ENCODE data around the gene EMC9. TPM values are rescaled to one million over a fixed set of nuclear protein-coding genes. Genes with fewer than 3 reads are reported as not detected.

The EMC9 gene
- total RNA-seq, 1 experiment from 2014 or later, result 49.2 TPM

- Mint-ChIP-seq H3K4me1 (ENCODE audit: insufficient read depth, unreplicated experiment) (peaks cover 19% of the 10 kb centered on the region), H3K4me3 (ENCODE audit: unreplicated experiment) (peak within 1 kb of the TSS; percentile 97), H3K27me3 (ENCODE audit: insufficient read depth, unreplicated experiment) (no peaks in the 10 kb centered on the region), H3K36me3 (ENCODE audit: insufficient read depth, unreplicated experiment) (peaks cover 12% of the 10 kb centered on the region), H3K27ac (ENCODE audit: low read depth, unreplicated experiment) (peak within 1 kb of the TSS; percentile 92), H3K9me3 (ENCODE audit: unreplicated experiment) (no peaks in the 10 kb centered on the region)
- TSS peak; percentile 71 for BruUV-seq (replicated peaks)
- no peak for TF ChIP-seq CTCF (IDR thresholded peaks at IDR 0.05; ENCODE audit: unreplicated experiment)
- CTCF ChIA-PET, result interaction anchor here (0.6 to 11.2 kb wide), 18 partner anchors 12 to 1152 kb away, joined by 3 to 272 read pairs (median 4); partner anchors contain the start of genes DCAF11, DHRS4, EMC9 and NRL
- peak; percentile 97 for DNase-seq (ENCODE audit: unreplicated experiment)
- intact Hi-C loops (cut with micrococcal nuclease), result loop anchor here (2.0 to 5.0 kb wide), 4 partner anchors 15 to 527 kb away; partner anchors contain the start of genes AP1G2, IRF9, PSME2 and RNF31
- POLR2A ChIA-PET, result interaction anchor here (0.6 to 6.4 kb wide), 12 partner anchors 8 to 556 kb away, joined by 3 to 90 read pairs (median 4); partner anchors contain the start of genes DCAF11, DHRS4L2, EMC9 and NRL
These were observed 47.2 kb downstream of the EMC9 start, which contains the start of gene PCK2 for GRCh38 chr14:24093901-24094840. Gene PCK2 (plus strand): TSS chr14:24094311. CDS start chr14:24094406, 95 bp downstream.

DNA sequence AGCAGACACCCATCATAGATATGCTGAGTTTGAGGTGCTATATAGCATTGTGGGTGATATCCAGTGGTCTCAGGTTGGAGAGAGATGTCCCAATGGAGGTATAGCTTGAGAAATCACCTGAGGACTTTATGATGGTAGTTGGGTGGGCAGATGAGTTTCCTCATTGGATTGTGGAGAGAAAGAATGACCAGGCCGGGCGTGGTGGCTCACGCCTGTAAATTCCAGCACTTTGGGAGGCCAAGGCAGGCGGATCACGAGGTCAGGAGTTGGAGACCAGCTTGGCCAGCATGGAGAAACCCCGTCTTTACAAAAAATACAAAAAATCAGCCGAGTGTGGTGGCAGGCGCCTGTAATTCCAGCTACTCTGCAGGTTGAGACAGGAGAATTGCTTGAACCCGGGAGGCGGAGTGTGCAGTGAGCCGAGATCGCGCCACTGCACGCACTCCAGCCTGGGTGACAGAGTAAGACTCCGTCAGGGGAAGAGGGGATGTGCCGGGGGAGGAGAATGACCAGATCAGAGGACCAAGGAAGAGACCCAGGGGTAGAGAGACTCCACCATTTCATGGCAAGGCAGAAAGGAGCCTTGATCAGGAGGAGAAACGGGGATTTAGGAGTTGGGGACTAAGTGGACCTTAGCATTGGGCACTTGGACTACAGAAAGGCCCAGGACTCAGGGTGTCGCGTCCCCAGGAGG, 48.0 kb downstream of the EMC9 start:
- H3K36me3 Mint-ChIP-seq (ENCODE audit: insufficient read depth, unreplicated experiment), result peaks cover 10% of the 10 kb centered on the region
- H3K27ac Mint-ChIP-seq (ENCODE audit: low read depth, unreplicated experiment), result peak overlapping the region; percentile 59
- intact Hi-C loops (cut with micrococcal nuclease), result loop anchor here (5.0 kb wide), 2 partner anchors 69 to 526 kb away; partner anchors contain the start of genes AP1G2 and IRF9
- no peaks in the 10 kb centered on the region for H3K27me3 Mint-ChIP-seq (ENCODE audit: insufficient read depth, unreplicated experiment)
- DNase-seq (ENCODE audit: unreplicated experiment), result no peak
- peak overlapping the region; percentile 97 for H3K4me3 Mint-ChIP-seq (ENCODE audit: unreplicated experiment)
- ChIA-PET CTCF (interaction anchor here (0.6 to 11.2 kb wide), 21 partner anchors 9 to 953 kb away, joined by 3 to 272 read pairs (median 4); partner anchors contain the start of genes DCAF11, DHRS4 and EMC9), POLR2A (interaction anchor here (0.6 to 6.4 kb wide), 11 partner anchors 9 to 119 kb away, joined by 3 to 90 read pairs (median 4); partner anchors contain the start of genes DCAF11, DHRS4L2, EMC9 and NRL)
- no peaks in the 10 kb centered on the region for H3K9me3 Mint-ChIP-seq (ENCODE audit: unreplicated experiment)
- BruUV-seq (replicated peaks), result TSS peak; percentile 86
- TF ChIP-seq CTCF (IDR thresholded peaks at IDR 0.05; ENCODE audit: unreplicated experiment), result no peak
- H3K4me1 Mint-ChIP-seq (ENCODE audit: insufficient read depth, unreplicated experiment), result peaks cover 19% of the 10 kb centered on the region

- no TSS peak for BruUV-seq (replicated peaks)
- H3K4me1 Mint-ChIP-seq (ENCODE audit: insufficient read depth, unreplicated experiment), result peaks cover 19% of the 10 kb centered on the region
- H3K27ac Mint-ChIP-seq (ENCODE audit: low read depth, unreplicated experiment), result peak overlapping the region; percentile 59
- intact Hi-C loops (cut with micrococcal nuclease), result loop anchor here (5.0 kb wide), 2 partner anchors 70 to 525 kb away; partner anchors contain the start of genes AP1G2 and IRF9
- DNase-seq (ENCODE audit: unreplicated experiment), result no peak
- no peak overlapping the region for H3K4me3 Mint-ChIP-seq (ENCODE audit: unreplicated experiment)
- ChIA-PET POLR2A (interaction anchor here (0.6 to 6.4 kb wide), 9 partner anchors 15 to 592 kb away, joined by 3 to 90 read pairs (median 4); partner anchors contain the start of genes DCAF11, EMC9, LTB4R2 and NRL), CTCF (interaction anchor here (0.6 to 11.2 kb wide), 17 partner anchors 8 to 953 kb away, joined by 3 to 272 read pairs (median 4); partner anchors contain the start of genes DCAF11 and DHRS4L2)
- no peaks in the 10 kb centered on the region for H3K27me3 Mint-ChIP-seq (ENCODE audit: insufficient read depth, unreplicated experiment)
- no peaks in the 10 kb centered on the region for H3K9me3 Mint-ChIP-seq (ENCODE audit: unreplicated experiment)
- H3K36me3 Mint-ChIP-seq (ENCODE audit: insufficient read depth, unreplicated experiment), result peaks cover 14% of the 10 kb centered on the region
- no peak for TF ChIP-seq CTCF (IDR thresholded peaks at IDR 0.05; ENCODE audit: unreplicated experiment)
These were observed 48.7 kb downstream of the EMC9 start for GRCh38 chr14:24092505-24093206.

Data from MCF 10A (cell line).